Neuronal stem cell (in vitro differentiated cells): ENCODE data around the gene SFXN5.

ENCODE experiments used
- DNase-seq: peaks from one replicate; pipeline ENCODE4 v3.0.0-alpha.2; 2013; ENCODE audit warnings: low spot score
- H2AFZ ChIP-seq: one replicate; pipeline ENCODE4 v1.6.1; 2013; ENCODE audit warnings: mild to moderate bottlenecking, low read length, inconsistent platforms
- H2AK5ac ChIP-seq: 2 replicates; pipeline ENCODE4 v1.6.1; 2013; ENCODE audit warnings: low read depth, mild to moderate bottlenecking, inconsistent platforms, low read length, moderate library complexity, mixed read lengths
- H2BK120ac ChIP-seq: 2 replicates; pipeline ENCODE4 v1.6.1; 2013; ENCODE audit warnings: low read depth, mild to moderate bottlenecking, inconsistent platforms, low read length, moderate library complexity, mixed read lengths
- H2BK12ac ChIP-seq: one replicate; pipeline ENCODE4 v1.6.1; 2013; ENCODE audit warnings: low read length, inconsistent platforms
- H2BK15ac ChIP-seq: 2 replicates; pipeline ENCODE4 v1.6.1; 2013; ENCODE audit warnings: mild to moderate bottlenecking, low read length, inconsistent platforms, mixed read lengths
- H2BK5ac ChIP-seq: one replicate; pipeline ENCODE4 v1.6.1; 2013; ENCODE audit warnings: inconsistent platforms, mild to moderate bottlenecking, low read length, moderate library complexity
- H3K14ac ChIP-seq: one replicate; pipeline ENCODE4 v1.6.1; 2013; ENCODE audit warnings: low read length, inconsistent platforms
- H3K18ac ChIP-seq: 2 replicates; pipeline ENCODE4 v1.6.1; 2013; ENCODE audit warnings: low read length, inconsistent platforms
- H3K23ac ChIP-seq: 2 replicates; pipeline ENCODE4 v1.6.1; 2013; ENCODE audit warnings: low read depth, mild to moderate bottlenecking, mixed read lengths, low read length, inconsistent platforms; ENCODE audit not compliant: poor library complexity
- H3K27ac ChIP-seq: replicated peaks from 3 replicates; pipeline ENCODE4 v1.5.1; 2013; ENCODE audit warnings: low read length, inconsistent platforms
- H3K27me3 ChIP-seq, 3 experiments: 2 replicates each; pipeline ENCODE4 v1.6.1; 2013; ENCODE audit warnings: low read length in 3 of 3, mild to moderate bottlenecking in 2 of 3, inconsistent platforms in 1 of 3, low read depth in 1 of 3, mixed read lengths in 1 of 3, moderate library complexity in 1 of 3; ENCODE audit not compliant: control insufficient read depth in 3 of 3, insufficient read depth in 3 of 3
- H3K36me3 ChIP-seq, 2 donors: replicated peaks in 1 of 2; 2 replicates each; pipeline ENCODE4 v1.6.1; 2013; ENCODE audit warnings: low read length in 2 of 2; ENCODE audit not compliant: control insufficient read depth in 2 of 2, insufficient read depth in 2 of 2
- H3K4ac ChIP-seq: 2 replicates; pipeline ENCODE4 v1.6.1; 2013; ENCODE audit warnings: inconsistent platforms, mild to moderate bottlenecking, low read length, moderate library complexity
- H3K4me1 ChIP-seq, 2 donors: 1 replicate in 1 of 2; 2 replicates in 1 of 2; pipeline ENCODE4 v1.6.1; 2013; ENCODE audit warnings: low read length in 2 of 2, low read depth in 1 of 2; ENCODE audit not compliant: control insufficient read depth in 2 of 2, insufficient read depth in 1 of 2
- H3K4me2 ChIP-seq: one replicate; pipeline ENCODE4 v1.6.1; 2013; ENCODE audit warnings: mild to moderate bottlenecking, low read length, inconsistent platforms; ENCODE audit not compliant: insufficient read depth, poor library complexity, severe bottlenecking
- H3K4me3 ChIP-seq, 2 donors: 2 replicates each; pipeline ENCODE4 v1.5.1; 2013; ENCODE audit warnings: low read length in 2 of 2, mild to moderate bottlenecking in 2 of 2, inconsistent platforms in 1 of 2, moderate library complexity in 1 of 2
- H3K79me1 ChIP-seq: one replicate; pipeline ENCODE4 v1.6.1; 2013; ENCODE audit warnings: low read depth, mild to moderate bottlenecking, inconsistent platforms, low read length, moderate library complexity
- H3K9ac ChIP-seq: one replicate; pipeline ENCODE4 v1.6.1; 2013; ENCODE audit warnings: mild to moderate bottlenecking, low read depth, low read length, inconsistent platforms; ENCODE audit not compliant: poor library complexity
- H3K9me3 ChIP-seq, 2 donors: replicated peaks in 1 of 2; 2 replicates each; pipeline versions ENCODE3 to v1.6.1; 2013; ENCODE audit warnings: low read length in 2 of 2, mild to moderate bottlenecking in 2 of 2, inconsistent platforms in 1 of 2, low read depth in 1 of 2, mixed read lengths in 1 of 2, moderate library complexity in 1 of 2; ENCODE audit not compliant: control insufficient read depth in 2 of 2, insufficient read depth in 1 of 2
- H4K8ac ChIP-seq: one replicate; pipeline ENCODE4 v1.6.1; 2013; ENCODE audit warnings: low read depth, mild to moderate bottlenecking, inconsistent platforms, low read length, moderate library complexity
- H4K91ac ChIP-seq: one replicate; pipeline ENCODE4 v1.6.1; 2013; ENCODE audit warnings: low read length, low read depth, mild to moderate bottlenecking, inconsistent platforms; ENCODE audit not compliant: poor library complexity
- WGBS, 2 donors: extraction: QIAGEN DNeasy Blood & Tissue Kit; methylation state at CpG; one replicate each; pipeline ENCODE4 v1.1.7; 2013; ENCODE audit warnings: missing lambda C conversion rate in 2 of 2, mixed read lengths in 1 of 2; ENCODE audit not compliant: insufficient read length in 2 of 2, insufficient replicate concordance in 1 of 2; ENCODE audit errors: extremely low coverage in 2 of 2; 5-methylcytosine and 5-hydroxymethylcytosine counted together

The SFXN5 gene

GRCh38 chr2:73104933-73105332 is 33.4 kb upstream of the SFXN5 start:
- H3K36me3 ChIP-seq: no peaks in the 10 kb centered on the region
- H2BK120ac ChIP-seq: no peak overlapping the region
- no CpG with 5 or more reads among the region's 3 CpGs for WGBS, 2 donors
- no peak overlapping the region for H4K91ac ChIP-seq
- peaks cover 4% of the 10 kb centered on the region for H3K79me1 ChIP-seq
- no peak overlapping the region for H4K8ac ChIP-seq
- no peaks in the 10 kb centered on the region for H3K9me3 ChIP-seq
- no peak overlapping the region for H2AK5ac ChIP-seq
- H3K4me3 ChIP-seq: no peak overlapping the region
- H3K4ac ChIP-seq: no peak overlapping the region
- H3K27ac ChIP-seq: no peak overlapping the region
- H3K4me1 ChIP-seq: peaks cover 0 to 6% of the 10 kb centered on the region in 2 donors
- DNase-seq: no peak
- H2BK15ac ChIP-seq: no peak overlapping the region
- H3K18ac ChIP-seq: no peak overlapping the region
- no peak overlapping the region for H3K23ac ChIP-seq
- no peak overlapping the region for H2BK12ac ChIP-seq
- no peak overlapping the region for H2BK5ac ChIP-seq
- H3K27me3 ChIP-seq: peaks cover 0 to 30% (median 0%) of the 10 kb centered on the region in 3 experiments
- no peak overlapping the region for H2AFZ ChIP-seq
- H3K14ac ChIP-seq: no peak overlapping the region
- no peak overlapping the region for H3K9ac ChIP-seq
- no peak overlapping the region for H3K4me2 ChIP-seq

- no peak for DNase-seq
- Histone ChIP-seq H3K9me3 (no peaks in the 10 kb centered on the region), H3K27me3 (peaks cover 0 to 30% (median 0%) of the 10 kb centered on the region in 3 experiments), H2BK5ac (no peak overlapping the region), H3K4me1 (peaks cover 0 to 6% of the 10 kb centered on the region in 2 donors), H2BK120ac (no peak overlapping the region), H3K9ac (peak overlapping the region; percentile 57), H3K27ac (no peak overlapping the region), H2BK15ac (no peak overlapping the region), H3K23ac (no peak overlapping the region), H3K4me3 (no peak overlapping the region), H2AFZ (no peak overlapping the region), H2BK12ac (no peak overlapping the region), H3K4me2 (no peak overlapping the region), H3K18ac (no peak overlapping the region), H4K8ac (no peak overlapping the region), H3K4ac (no peak overlapping the region), H3K79me1 (peaks cover 4% of the 10 kb centered on the region), H3K36me3 (no peaks in the 10 kb centered on the region), H3K14ac (no peak overlapping the region), H4K91ac (no peak overlapping the region), H2AK5ac (no peak overlapping the region)
- WGBS, 2 donors: no CpG with 5 or more reads among the region's 2 CpGs
These were observed 31.6 kb upstream of the SFXN5 start for GRCh38 chr2:73103018-73103542.

GRCh38 chr2:73101626-73102256 is 30.2 kb upstream of the SFXN5 start:
- peaks cover 4% of the 10 kb centered on the region for H3K79me1 ChIP-seq
- H2BK15ac ChIP-seq: no peak overlapping the region
- no peak for DNase-seq
- WGBS, 2 donors: no CpG with 5 or more reads among the region's 12 CpGs
- no peak overlapping the region for H3K4me2 ChIP-seq
- peak overlapping the region; percentile 24 for H3K18ac ChIP-seq
- no peak overlapping the region for H3K4me3 ChIP-seq
- no peaks in the 10 kb centered on the region for H3K9me3 ChIP-seq
- H3K27me3 ChIP-seq: peaks cover 0 to 24% (median 0%) of the 10 kb centered on the region in 3 experiments
- H2AFZ ChIP-seq: no peak overlapping the region
- H3K14ac ChIP-seq: no peak overlapping the region
- no peak overlapping the region for H3K27ac ChIP-seq
- no peak overlapping the region for H2BK12ac ChIP-seq
- H3K36me3 ChIP-seq: no peaks in the 10 kb centered on the region
- peak overlapping the region; percentile 61 for H3K9ac ChIP-seq
- H2BK5ac ChIP-seq: no peak overlapping the region
- H3K23ac ChIP-seq: peak overlapping the region; percentile 36
- H3K4ac ChIP-seq: no peak overlapping the region
- H3K4me1 ChIP-seq: peaks cover 0 to 6% of the 10 kb centered on the region in 2 donors
- H2BK120ac ChIP-seq: no peak overlapping the region
- H4K91ac ChIP-seq: no peak overlapping the region
- peak overlapping the region; percentile 7 for H2AK5ac ChIP-seq
- no peak overlapping the region for H4K8ac ChIP-seq

- H2BK12ac ChIP-seq: no peak overlapping the region
- no peak overlapping the region for H3K14ac ChIP-seq
- no peak overlapping the region for H4K91ac ChIP-seq
- WGBS, 2 donors: no CpG with 5 or more reads among the region's 4 CpGs
- H3K36me3 ChIP-seq: no peaks in the 10 kb centered on the region
- no peak overlapping the region for H3K4ac ChIP-seq
- no peak overlapping the region for H2BK5ac ChIP-seq
- H3K27ac ChIP-seq: no peak overlapping the region
- no peak overlapping the region for H2AK5ac ChIP-seq
- no peak overlapping the region for H3K4me3 ChIP-seq
- H3K79me1 ChIP-seq: peaks cover 4% of the 10 kb centered on the region
- no peak for DNase-seq
- no peaks in the 10 kb centered on the region for H3K9me3 ChIP-seq
- H3K27me3 ChIP-seq: peaks cover 0 to 27% (median 0%) of the 10 kb centered on the region in 3 experiments
- H4K8ac ChIP-seq: no peak overlapping the region
- H3K4me1 ChIP-seq: peaks cover 0 to 6% of the 10 kb centered on the region in 2 donors
- H3K4me2 ChIP-seq: no peak overlapping the region
- H2BK120ac ChIP-seq: no peak overlapping the region
- no peak overlapping the region for H3K18ac ChIP-seq
- H2AFZ ChIP-seq: no peak overlapping the region
- H2BK15ac ChIP-seq: no peak overlapping the region
- H3K23ac ChIP-seq: no peak overlapping the region
- H3K9ac ChIP-seq: no peak overlapping the region
These were observed 29.4 kb upstream of the SFXN5 start for GRCh38 chr2:73100956-73101355.
